Heart right ventricle (tissue), 16 donors: ENCODE measurements around the gene GSDME. TPM values are rescaled to one million over a fixed set of nuclear protein-coding genes. Genes with fewer than 3 reads are reported as not detected.

Experiments used
- ATAC-seq, 8 donors: fragments of 200-7000 bp; cut with Tn5 transposase; one replicate each; pipeline ENCODE4 v1.9.1; 2020; ENCODE audit warnings: mild to moderate bottlenecking in 8 of 8, moderate library complexity in 8 of 8, moderate number of reproducible peaks in 1 of 8
- DNase-seq, 2 donors: peaks; one replicate each; pipeline ENCODE4 v3.0.0-alpha.2; 2020
- H3K27ac ChIP-seq, 10 donors: fragments of 200-600 bp; sonication (generic) in 2 of 10; one replicate each; pipeline versions ENCODE4 v1.5.0 to v1.8.0; 2020 to 2022; ENCODE audit warnings: mild to moderate bottlenecking in 3 of 10
- H3K27me3 ChIP-seq, 7 donors: fragments of 200-600 bp; one replicate each; pipeline ENCODE4 v1.8.0; 2021 to 2022; ENCODE audit warnings: mild to moderate bottlenecking in 2 of 7
- H3K36me3 ChIP-seq, 9 donors: fragments of 200-600 bp; sonication (generic) in 1 of 9; one replicate each; pipeline versions ENCODE4 v1.5.0 to v1.8.0; 2020 to 2022; ENCODE audit warnings: mild to moderate bottlenecking in 2 of 9
- H3K4me1 ChIP-seq, 9 donors: fragments of 200-600 bp; sonication (generic) in 1 of 9; one replicate each; pipeline versions ENCODE4 v1.5.0 to v1.8.0; 2020 to 2022; ENCODE audit warnings: mild to moderate bottlenecking in 4 of 9
- H3K4me3 ChIP-seq, 10 donors: fragments of 200-600 bp; sonication (generic) in 2 of 10; one replicate each; pipeline versions ENCODE4 v1.5.0 to v1.8.0; 2020 to 2022; ENCODE audit warnings: mild to moderate bottlenecking in 7 of 10, moderate library complexity in 2 of 10
- H3K9me3 ChIP-seq, 11 donors: fragments of 200-600 bp in 10 of 11; sonication (generic) in 2 of 11; one replicate each; pipeline versions ENCODE4 v1.5.0 to v1.8.0; 2013 to 2022; ENCODE audit warnings: mild to moderate bottlenecking in 2 of 11, control low read depth in 1 of 11, moderate library complexity in 1 of 11
- CTCF ChIP-seq, 9 donors: fragments of 200-600 bp; sonication (generic) in 2 of 9; IDR thresholded peaks; one replicate each; pipeline versions ENCODE4 v1.5.0 to v1.8.0; 2021 to 2022; ENCODE audit warnings: antibody characterized with exemption in 9 of 9, mild to moderate bottlenecking in 5 of 9, moderate library complexity in 1 of 9
- WGBS, 2 donors: extraction: QIAGEN DNeasy Blood & Tissue Kit; methylation state at CpG; one replicate each; pipeline ENCODE4 v1.1.7; 2013; ENCODE audit warnings: inconsistent platforms in 1 of 2; 5-methylcytosine and 5-hydroxymethylcytosine counted together
- intact Hi-C, 10 donors: fragments of 100-400 bp; cut with DNase I; formaldehyde crosslinking; loops; one replicate each; pipeline versions ENCODE4 v1.11.1 to v1.14.2; 2022
- polyA plus RNA-seq, 2 donors: library from polyadenylated mRNA; stranded (reverse); fragments of 200-250 nt; gene quantifications; one replicate each; pipeline ENCODE4 v1.2.3, GENCODE V29; 2013
- total RNA-seq, 10 donors: library from RNA; stranded (reverse); fragmentation: NEBNext Ultra II Directional in 3 of 10; extraction: Animal tissue kit (Norgen Biotek cat#: 25700) in 3 of 10; gene quantifications; one replicate each; pipeline versions ENCODE4 v1.2.1 to v1.2.4, GENCODE V29; 2021 to 2023
- donor health status: Arrhythmogenic right ventricular cardiomyopathy.
- donor health status: ischemic (EF 13 %, LVEDD 7.1; RV severe dilation, severe dysfunction).
- donor health status: healthy with polysubstance abuse.
- donor health status: DM: no; HTN: yes; CAD: no.
- donor health status: DM: no; HTN: no; CAD: no.
- donor health status: ischemic (EF 25% LVEDD 6.9; RV normal size, moderate dysfunction).
- donor health status: ischemic (EF 25% LVEDD 5.7; RV mildly dilated, moderate dysfunction).
- donor health status: healthy.
- donor health status: DM: yes; HTN: yes; CAD: no.
- donor health status: Ischemic cardiomyopathy.
- donor health status: ischemic (EF 35%, LVEDD 5.7; RV mildly dilated, moderate dysfunction).
- donor health status: nonischemic (EF 11% LVEDD 7.7; RV severe dilation, severe dysfunction).
- donor health status: DM: yes; HTN: yes; CAD: no.
- donor health status: PGD.
- donor health status: ischemic (EF 29% LVEDD 5.4; RV normal size, mild dysfunction).
- donor health status: nonischemic (EF 23%, LVEDD 6.1; RV moderate dilation, normal function).

GSDME gene
- total and polyA plus RNA-seq, 12 donors, result 2.8 to 11.9 (median 5.8) TPM

DNA sequence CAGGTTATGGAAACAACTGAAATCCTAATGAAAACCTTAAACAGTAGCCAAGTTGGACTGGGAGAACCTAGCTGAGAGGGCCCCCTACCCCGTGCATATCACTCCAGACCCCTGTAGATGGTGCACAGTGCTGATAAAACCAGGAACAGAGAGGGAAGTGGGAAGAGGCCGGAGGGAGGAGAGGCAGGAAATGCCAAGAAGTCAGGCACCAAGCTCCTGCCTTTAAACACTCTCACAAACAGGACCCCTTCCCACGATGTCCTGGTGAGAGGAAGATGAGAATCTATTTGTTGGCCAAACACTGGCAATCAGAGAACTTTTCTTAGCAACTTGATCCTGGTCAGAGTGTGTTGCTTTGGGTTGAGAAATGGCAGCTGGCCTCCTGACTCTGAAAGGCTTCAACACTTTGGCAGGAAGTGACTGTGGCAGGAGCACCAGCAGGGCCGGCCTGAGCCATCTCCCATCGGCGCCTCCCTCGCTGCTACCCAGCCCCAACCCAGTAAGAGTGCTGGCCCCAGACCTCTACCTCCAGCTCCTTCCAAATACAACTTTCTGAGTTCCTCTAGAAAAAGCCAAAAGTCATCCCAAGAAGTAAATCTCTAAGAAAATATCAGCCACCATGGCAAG lies 39.5 kb downstream of the GSDME start:
- H3K9me3 ChIP-seq, result no peaks in the 10 kb centered on the region
- ATAC-seq (no peak), DNase-seq (no peak)
- peaks cover 0 to 5% (median 0%) of the 10 kb centered on the region in 9 donors for H3K36me3 ChIP-seq
- no peaks in the 10 kb centered on the region for H3K4me1 ChIP-seq
- WGBS, 2 donors, result 55 to 61% methylated on average over 7 of the region's 7 CpGs
- no peak overlapping the region for H3K27ac ChIP-seq
- intact Hi-C loops, result loop anchor here in 1 of 10 donors (10.0 kb wide), 1 partner anchor 63 kb away; no protein-coding TSS in a partner anchor
- no peak overlapping the region for H3K4me3 ChIP-seq
- no peak for TF ChIP-seq CTCF (IDR thresholded peaks at IDR 0.05)
- H3K27me3 ChIP-seq, result no peaks in the 10 kb centered on the region

GRCh38 chr7:24717247-24717622 lies 40.0 kb downstream of the GSDME start:
- 87% methylated on average over 14 of the region's 14 CpGs for WGBS, 2 donors
- peaks cover 0 to 5% (median 0%) of the 10 kb centered on the region in 9 donors for H3K36me3 ChIP-seq
- intact Hi-C loops, result loop anchor here in 1 of 10 donors (10.0 kb wide), 1 partner anchor 62 kb away; no protein-coding TSS in a partner anchor
- no peak for TF ChIP-seq CTCF (IDR thresholded peaks at IDR 0.05)
- no peak for ATAC-seq
- H3K27ac ChIP-seq, result no peak overlapping the region
- no peaks in the 10 kb centered on the region for H3K9me3 ChIP-seq
- no peak for DNase-seq
- no peaks in the 10 kb centered on the region for H3K4me1 ChIP-seq
- no peak overlapping the region for H3K4me3 ChIP-seq
- H3K27me3 ChIP-seq, result no peaks in the 10 kb centered on the region

GRCh38 chr7:24716480-24717246 lies 40.6 kb downstream of the GSDME start:
- no peak overlapping the region for H3K27ac ChIP-seq
- no peaks in the 10 kb centered on the region for H3K9me3 ChIP-seq
- ATAC-seq (no peak), DNase-seq (no peak)
- no peaks in the 10 kb centered on the region for H3K27me3 ChIP-seq
- WGBS, 2 donors, result 87 to 90% methylated on average over 9 of the region's 9 CpGs
- H3K4me3 ChIP-seq, result no peak overlapping the region
- H3K36me3 ChIP-seq, result peaks cover 0 to 5% (median 0%) of the 10 kb centered on the region in 9 donors
- H3K4me1 ChIP-seq, result no peaks in the 10 kb centered on the region
- intact Hi-C loops, result loop anchor here in 1 of 10 donors (10.0 kb wide), 1 partner anchor 62 kb away; no protein-coding TSS in a partner anchor
- TF ChIP-seq CTCF (IDR thresholded peaks at IDR 0.05), result no peak

DNA sequence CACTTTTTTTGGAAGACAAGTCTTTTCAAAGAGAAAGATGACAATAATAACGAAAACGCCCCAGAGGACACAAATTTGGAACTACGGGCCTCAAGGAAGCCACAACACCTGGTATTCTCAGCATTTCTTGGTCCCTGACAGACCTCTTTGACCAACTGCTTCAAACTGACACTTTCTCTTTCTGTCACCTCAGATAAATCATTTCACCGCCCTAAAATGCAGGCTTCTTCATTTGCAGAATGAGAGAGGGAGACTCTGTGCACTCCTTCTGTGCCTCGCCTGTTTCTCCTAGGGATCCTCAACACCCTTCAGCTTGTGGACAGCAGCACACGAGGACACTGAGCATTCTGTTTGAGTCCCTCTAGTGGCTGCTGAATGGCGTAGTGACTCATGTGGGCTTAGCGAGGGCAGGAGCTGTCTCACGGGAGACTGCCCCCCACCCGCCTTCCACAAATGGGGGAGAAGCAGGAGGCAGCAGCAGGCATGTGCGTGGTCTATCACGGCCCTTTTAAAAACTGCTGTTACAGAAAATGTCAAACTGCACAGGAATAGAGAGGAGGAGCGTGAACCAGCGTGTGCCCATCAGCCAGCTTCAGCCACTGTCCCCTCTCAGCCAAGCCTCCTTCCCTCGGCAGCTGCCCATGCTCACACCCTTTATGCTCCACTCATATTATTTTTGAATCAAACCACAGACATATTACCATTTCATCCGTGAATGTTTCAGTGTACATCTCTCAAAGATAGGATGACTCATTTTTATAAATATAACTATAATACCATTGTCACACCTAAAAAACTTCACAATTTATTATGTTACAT lies 41.4 kb downstream of the GSDME start:
- intact Hi-C loops, result loop anchor here in 1 of 10 donors (10.0 kb wide), 1 partner anchor 61 kb away; no protein-coding TSS in a partner anchor
- DNase-seq, result no peak
- Histone ChIP-seq H3K4me3 (no peak overlapping the region), H3K27ac (no peak overlapping the region), H3K36me3 (peaks cover 0 to 5% (median 0%) of the 10 kb centered on the region in 9 donors), H3K4me1 (no peaks in the 10 kb centered on the region), H3K27me3 (no peaks in the 10 kb centered on the region), H3K9me3 (no peaks in the 10 kb centered on the region)
- ATAC-seq, result peak in 6 of 8 donors; percentile 56 to 77 (median 69)
- peak in 8 of 9 donors; percentile 13 to 54 (median 42) for TF ChIP-seq CTCF (IDR thresholded peaks at IDR 0.05)
- WGBS, 2 donors, result 53 to 54% methylated on average over 16 of the region's 16 CpGs
